ENCODE measurements around the gene PKLR.

DNA sequence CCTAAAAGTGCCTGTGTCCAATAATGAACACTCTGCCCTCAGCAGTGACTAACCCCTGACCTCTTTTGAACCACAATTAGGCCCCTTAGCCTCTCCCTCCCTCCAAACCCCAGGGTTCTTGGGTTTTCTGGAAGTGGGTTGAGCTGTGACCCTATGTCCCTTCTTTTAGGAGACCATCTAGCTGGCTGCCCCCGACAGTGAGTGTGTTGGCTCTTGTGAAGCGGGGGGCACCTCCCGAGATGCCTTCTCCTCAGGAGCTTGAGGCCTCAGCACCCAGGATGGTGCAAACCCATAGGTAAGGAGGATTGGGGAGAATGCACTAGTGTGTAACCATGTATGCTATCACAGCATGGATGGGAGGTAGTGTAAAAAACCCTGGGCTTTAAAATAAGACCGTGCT, 26.7 kb upstream of the PKLR start:
- TF ChIP-seq SP1 (IDR thresholded peaks at IDR 0.05; ENCODE audit: low read depth, low read length) (no peak), POLR2AphosphoS5 (IDR thresholded peaks at IDR 0.05; ENCODE audit: low read depth, low read length) (no peak), TCF12 (IDR thresholded peaks at IDR 0.05; ENCODE audit: low read depth, low read length) (no peak), KDM1A (IDR thresholded peaks at IDR 0.05; ENCODE audit: borderline replicate concordance, low read length) (no peak), CHD1 (IDR thresholded peaks at IDR 0.05; ENCODE audit: low read depth, low read length) (no peak), EZH2 (IDR thresholded peaks at IDR 0.05; ENCODE audit: low read depth, low read length, severe bottlenecking) (no peak), YY1 (IDR thresholded peaks at IDR 0.05; ENCODE audit: low read depth, low read length) (no peak), FOSL1 (IDR thresholded peaks at IDR 0.05; ENCODE audit: insufficient read depth, low read depth, low read length) (no peak), EGR1 (IDR thresholded peaks at IDR 0.05; ENCODE audit: borderline replicate concordance, low read depth, low read length) (no peak), RAD21 (IDR thresholded peaks at IDR 0.05 in 1 of 2, conservative IDR thresholded peaks at IDR 0.05 in 1 of 2; ENCODE audit: low read depth in 2 of 2, low read length in 2 of 2) (no peak)
- TF ChIP-seq, protein P1, sequence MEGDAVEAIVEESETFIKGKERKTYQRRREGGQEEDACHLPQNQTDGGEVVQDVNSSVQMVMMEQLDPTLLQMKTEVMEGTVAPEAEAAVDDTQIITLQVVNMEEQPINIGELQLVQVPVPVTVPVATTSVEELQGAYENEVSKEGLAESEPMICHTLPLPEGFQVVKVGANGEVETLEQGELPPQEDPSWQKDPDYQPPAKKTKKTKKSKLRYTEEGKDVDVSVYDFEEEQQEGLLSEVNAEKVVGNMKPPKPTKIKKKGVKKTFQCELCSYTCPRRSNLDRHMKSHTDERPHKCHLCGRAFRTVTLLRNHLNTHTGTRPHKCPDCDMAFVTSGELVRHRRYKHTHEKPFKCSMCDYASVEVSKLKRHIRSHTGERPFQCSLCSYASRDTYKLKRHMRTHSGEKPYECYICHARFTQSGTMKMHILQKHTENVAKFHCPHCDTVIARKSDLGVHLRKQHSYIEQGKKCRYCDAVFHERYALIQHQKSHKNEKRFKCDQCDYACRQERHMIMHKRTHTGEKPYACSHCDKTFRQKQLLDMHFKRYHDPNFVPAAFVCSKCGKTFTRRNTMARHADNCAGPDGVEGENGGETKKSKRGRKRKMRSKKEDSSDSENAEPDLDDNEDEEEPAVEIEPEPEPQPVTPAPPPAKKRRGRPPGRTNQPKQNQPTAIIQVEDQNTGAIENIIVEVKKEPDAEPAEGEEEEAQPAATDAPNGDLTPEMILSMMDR (IDR thresholded peaks at IDR 0.05; ENCODE audit: control extremely low read depth in 1 of 3, insufficient read depth in 1 of 3, low read depth in 1 of 3, low read length in 3 of 3), result no peak
- TF ChIP-seq, protein P2, sequence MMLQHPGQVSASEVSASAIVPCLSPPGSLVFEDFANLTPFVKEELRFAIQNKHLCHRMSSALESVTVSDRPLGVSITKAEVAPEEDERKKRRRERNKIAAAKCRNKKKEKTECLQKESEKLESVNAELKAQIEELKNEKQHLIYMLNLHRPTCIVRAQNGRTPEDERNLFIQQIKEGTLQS (IDR thresholded peaks at IDR 0.05; ENCODE audit: insufficient read depth, low read depth, low read length), result no peak
- TF ChIP-seq, protein P3, sequence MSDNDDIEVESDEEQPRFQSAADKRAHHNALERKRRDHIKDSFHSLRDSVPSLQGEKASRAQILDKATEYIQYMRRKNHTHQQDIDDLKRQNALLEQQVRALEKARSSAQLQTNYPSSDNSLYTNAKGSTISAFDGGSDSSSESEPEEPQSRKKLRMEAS (IDR thresholded peaks at IDR 0.05), result no peak
- TF ChIP-seq, protein P4, sequence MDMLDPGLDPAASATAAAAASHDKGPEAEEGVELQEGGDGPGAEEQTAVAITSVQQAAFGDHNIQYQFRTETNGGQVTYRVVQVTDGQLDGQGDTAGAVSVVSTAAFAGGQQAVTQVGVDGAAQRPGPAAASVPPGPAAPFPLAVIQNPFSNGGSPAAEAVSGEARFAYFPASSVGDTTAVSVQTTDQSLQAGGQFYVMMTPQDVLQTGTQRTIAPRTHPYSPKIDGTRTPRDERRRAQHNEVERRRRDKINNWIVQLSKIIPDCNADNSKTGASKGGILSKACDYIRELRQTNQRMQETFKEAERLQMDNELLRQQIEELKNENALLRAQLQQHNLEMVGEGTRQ (IDR thresholded peaks at IDR 0.05; ENCODE audit: low read length), result no peak

Measured in H1 (cell line).